M059J (cell line): Measurements from ENCODE around the gene PAPOLG. TPM values are rescaled to one million over a fixed set of nuclear protein-coding genes. Genes with fewer than 3 reads are reported as not detected.

Experiments used
- DNase-seq: peaks from one replicate; pipeline ENCODE4 v3.0.0-alpha.2; 2012; ENCODE audit warnings: low read depth
- total RNA-seq: library from RNA; depleted of rRNA; stranded (reverse); fragments of >200 nt; shearing (Covaris generic); gene quantifications from 2 replicates; pipeline ENCODE4 v1.2.3, GENCODE V29; 2014; rRNA removed

PAPOLG gene
- total RNA-seq = 14.5 and 15.2 TPM in 2 replicates

DNA sequence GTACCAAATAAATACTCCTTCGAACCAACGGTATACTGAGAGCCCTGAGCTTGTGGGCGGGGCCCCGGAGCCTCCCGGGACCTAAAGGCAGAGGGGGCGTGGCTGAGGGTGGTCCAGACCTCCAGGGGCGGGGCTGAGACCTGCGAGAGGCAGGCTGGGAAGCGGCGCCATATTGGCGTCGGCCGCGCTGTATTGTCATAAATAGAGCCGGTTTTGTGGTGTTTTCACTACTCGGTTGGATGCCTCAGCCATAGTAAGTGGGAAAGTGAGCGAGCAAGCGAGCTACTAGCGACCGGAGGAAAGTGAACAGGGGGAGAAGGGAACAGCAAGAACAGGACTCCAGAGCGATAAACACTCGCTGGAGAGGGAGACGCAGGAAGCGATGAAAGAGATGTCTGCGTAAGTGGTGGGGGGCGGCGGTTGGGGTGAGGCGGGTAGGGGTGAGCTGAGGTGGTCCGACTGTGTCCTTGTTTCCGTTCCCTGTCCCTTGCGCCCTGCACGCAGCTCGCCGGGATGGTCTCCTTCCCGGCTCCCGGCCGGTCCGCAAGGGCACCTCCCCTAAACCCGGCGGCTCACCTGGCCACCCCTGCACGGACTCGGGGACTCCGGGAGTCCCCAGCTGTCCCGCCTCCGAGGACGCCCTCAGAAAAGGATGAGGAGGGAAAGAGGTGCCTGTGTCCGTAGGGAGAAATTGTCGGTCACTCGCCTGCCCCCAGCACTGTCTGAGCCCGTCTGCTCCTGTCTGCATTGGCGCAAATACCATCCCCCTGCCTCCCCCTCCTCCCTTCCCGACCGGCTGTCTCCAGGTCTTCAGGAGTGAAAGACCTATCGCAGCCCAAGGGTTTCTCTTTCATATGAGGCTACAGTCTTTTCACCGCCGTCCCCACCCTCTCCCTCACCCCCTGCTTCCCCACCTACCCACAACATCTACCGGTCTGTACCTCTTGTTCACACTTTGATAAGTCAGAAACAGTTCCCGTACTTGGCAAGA lies at the start of gene PAPOLG:
Gene PAPOLG (plus strand): TSS at position 172 of the 991 bp plus-strand sequence. CDS start 211 bp downstream, at position 383.
- DNase-seq = peak; percentile 91

DNA sequence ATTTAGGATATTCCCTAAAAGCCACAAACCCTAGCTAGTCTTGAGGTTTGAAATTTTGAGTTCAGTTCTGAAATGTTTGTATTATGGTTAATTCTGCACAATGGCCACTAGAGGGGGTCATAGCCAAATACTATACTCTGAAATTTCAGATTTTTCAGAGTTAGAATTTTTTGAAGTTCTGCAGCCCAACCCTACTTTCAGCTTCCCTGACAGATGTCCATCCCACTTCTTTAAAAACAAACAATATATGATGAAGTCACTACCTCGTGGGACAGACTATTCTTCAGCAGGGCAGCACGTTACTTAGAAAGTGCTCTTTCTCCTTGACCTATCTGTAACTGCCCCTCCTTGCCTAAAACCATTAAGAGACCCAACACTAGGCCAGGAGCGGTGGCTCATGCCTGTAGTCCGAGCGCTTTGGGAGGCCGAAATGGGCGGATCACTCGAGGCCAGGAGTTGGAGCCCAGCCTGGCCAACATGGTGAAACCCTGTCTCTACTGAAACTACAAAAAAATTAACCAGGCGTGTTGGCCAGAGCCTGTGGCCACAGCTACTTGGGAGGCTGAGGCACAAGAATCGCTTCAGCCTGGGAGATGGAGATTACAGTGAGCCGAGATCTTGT lies 48.2 kb upstream of the PAPOLG start:
- DNase-seq = peak; percentile 54

DNA sequence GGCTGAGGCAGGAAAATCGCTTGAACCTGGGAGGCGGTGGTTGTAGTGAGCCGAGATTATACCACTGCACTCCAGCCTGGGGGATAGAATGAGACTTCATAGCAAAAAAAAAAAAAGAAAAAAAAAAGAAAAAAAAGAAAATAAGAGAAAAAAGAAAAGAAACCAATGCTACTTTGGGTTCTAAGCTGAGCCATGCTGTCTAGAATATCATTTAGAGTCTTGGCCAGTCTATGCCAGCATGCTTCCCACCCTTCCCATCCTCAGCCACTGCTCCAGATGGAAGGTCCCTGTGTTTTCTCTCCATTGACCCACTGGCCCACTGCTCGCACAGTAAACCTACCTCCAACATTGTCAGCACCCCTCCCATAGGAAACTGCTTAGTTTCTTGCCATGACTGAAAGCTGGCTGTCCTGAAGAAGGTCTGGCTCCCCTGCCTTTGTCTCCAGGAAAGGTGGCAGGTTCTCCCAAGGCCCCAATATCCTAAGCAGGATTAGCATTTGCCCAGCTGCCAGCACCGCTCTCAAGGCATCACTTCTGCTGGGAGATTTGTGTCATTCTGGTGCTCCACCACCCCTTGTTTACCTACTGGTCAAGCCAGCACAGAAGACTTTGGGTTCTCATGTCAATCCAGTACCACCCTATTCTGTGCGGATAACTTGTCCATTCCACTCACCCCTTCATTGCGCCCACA lies 47.3 kb upstream of the PAPOLG start:
- DNase-seq = no peak

DNA sequence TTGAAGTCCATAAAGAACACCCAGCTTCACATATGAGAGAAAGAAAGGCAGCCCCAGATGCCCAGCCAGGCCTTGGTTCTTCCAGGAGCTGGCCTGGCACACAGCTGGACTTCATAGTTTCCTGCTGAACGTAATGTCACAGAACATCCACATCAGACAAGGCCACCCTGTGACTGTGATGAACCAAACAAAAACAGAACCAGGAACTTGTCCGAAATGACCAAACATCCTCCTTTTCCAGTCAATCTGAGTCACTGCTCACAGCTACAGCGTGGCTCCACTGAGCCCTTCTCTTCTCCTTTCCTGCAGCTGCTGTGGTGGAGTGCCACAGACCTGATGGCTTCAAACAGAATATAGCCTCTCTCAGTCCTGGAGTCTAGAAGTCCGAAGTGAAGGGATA lies 45.4 kb upstream of the PAPOLG start:
- DNase-seq = peak; percentile 15

DNA sequence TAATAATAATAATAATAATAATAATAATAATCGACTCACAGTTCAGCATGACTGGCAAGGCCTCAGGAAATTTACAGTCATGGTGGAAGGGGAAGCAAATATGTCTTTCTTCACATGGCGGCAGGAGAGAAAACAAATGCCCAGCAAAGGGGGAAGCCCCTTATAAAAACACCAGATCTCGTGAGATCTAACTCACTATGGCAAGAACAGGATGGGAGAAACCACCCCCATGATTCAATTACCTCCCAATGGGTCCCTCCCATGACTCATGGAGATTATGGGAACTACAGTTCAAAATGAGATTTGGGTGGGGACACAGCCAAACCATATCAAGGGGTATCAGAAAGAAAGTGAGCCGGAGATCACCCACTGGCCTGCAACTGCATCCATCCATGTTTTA lies 40.5 kb upstream of the PAPOLG start:
- no peak for DNase-seq

DNA sequence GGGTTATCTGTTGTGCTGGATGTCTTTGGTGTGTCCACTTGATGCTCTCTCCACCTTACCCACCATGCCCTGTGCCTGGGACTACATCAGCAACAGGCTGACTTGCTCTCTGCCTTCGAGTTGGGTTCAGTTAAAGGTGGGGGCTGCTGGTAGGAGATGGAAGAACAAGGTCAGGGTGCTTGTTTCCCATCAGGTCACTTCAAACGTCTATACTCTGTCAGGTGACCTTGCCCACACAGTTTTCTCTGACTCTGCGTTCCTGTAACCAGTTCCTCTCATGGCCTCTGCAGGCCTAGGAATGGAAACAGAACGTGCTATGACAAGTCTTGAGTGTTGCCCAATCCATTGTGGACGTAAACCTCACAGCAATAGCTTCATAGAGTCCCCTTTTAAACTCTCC lies 38.4 kb upstream of the PAPOLG start:
- DNase-seq = no peak

DNA sequence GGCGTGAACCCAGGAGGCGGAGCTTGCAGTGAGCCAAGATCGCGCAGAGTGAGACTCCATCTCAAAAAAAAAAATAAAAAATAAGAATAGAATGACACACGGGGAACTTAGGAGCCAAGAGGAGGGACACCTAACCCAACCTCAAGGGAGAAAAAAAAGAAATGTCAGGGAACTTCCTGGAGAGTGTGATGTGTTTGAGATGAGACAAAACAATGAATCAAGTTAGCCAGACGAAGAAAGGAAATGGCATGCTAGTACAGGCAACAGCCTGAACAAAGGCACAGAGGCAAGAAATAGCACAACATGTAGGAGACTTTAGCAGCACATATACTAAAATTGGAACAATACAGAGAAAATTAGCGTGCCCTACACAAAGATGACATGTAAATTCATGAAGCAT lies 36.7 kb upstream of the PAPOLG start:
- no peak for DNase-seq

DNA sequence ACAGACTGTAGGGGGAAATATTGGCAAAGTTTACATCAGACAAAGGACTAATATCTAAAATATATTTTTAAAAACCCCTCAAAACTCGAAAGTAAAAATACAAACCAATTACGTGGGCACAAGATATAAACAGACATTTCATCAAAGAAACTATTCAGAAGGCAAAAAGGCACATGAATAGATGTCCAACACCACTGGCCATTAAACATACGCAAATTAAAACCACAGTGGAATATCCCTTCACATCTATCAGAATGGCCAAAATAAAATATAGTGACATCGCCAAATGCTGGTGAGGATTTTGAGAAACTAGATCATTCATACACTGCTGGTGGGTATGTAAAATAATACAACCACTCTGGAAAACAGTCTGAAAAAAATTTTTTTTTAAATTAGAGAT lies 30.6 kb upstream of the PAPOLG start:
- DNase-seq = no peak

DNA sequence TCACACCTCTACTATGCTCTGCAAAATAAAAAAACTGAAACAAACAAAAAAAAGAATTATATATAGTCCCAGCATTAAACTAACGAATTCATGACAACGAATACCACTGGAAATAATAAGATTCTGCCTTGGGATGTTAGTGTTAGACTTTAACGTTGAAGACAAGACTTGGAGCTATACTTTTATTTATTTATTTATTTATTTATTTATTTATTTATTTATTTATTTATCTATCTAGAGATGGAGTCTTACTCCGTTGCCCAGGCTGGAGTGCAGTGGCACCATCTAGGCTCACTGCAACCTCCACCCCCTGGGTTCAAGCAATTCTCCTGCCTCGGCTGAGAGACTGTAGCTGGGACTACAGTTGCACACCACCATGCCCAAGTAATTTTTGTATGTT lies 27.2 kb upstream of the PAPOLG start:
- DNase-seq = no peak

DNA sequence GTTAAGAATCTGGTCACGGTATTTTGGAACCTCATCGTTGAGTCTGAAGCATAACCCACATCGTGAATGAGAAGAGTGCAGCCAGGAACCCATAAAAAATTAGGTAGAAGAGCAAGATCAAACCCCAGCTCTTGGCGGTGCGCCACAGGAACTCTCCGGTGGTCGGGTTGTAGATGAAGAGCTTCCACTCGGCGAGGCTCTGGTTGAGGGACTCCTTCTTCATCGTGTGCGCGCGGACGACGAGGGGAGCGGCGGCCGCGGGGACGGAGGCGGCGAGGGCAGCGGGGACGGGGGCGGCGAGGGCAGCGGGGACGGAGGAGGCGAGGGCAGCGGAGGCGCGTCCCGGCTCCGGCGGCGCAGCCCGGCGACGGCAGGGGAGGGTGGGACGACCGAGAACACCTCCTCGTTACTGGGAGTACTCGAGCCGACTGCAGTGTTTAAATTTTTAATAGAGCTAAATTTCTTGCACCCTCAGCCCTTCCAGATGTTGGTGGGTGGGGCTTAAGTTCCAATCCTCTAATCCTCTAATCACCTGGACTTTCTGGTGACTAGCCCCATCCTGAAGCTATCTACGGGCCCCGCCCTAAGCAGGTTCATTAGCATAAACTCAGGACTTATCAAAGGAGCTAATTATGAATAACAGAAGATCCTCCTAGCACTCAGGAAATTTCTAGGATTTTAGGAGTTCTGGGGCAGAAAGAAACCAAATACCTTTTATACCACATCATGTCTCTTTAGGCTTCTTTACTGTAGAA lies 20.4 kb upstream of the PAPOLG start:
- no peak for DNase-seq

DNA sequence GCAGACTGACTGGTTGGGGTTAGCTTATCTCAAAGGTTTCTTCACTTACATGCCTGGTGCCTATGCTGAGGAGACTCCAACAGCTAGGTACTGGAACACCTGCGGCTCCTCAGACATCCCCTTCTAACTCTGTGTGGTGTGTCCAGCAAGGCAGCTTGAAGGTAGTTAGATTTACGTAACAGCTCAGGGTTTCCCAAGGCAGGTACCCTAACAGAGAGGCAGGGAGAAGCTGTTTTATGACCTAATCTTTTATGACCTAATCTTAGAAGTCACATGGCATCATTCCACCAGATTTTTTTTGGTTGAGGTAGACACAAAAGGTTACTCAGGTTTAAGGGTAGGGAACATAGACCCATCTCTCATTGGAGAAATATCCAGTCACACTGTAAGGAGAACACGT lies 17.4 kb upstream of the PAPOLG start:
- DNase-seq = no peak

DNA sequence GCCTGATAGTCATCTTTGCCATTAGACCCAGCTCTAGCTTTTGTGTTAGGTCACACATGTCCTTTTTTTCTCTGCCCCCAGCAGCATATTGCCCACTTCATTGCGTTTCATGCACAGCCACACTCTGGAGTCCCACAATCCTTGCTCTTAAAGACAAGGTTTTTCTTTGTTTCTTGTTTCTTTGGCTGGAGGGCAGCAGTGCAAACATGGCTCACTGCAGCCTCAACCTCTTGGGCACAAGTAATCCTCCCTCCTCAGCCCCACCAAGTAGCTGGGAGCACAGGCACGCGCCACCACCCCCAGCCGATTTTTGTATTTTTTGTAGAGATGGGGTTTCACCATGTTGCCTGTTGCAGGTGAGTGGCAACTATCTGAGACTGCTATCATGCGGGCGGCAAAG lies 16.9 kb upstream of the PAPOLG start:
- no peak for DNase-seq

DNA sequence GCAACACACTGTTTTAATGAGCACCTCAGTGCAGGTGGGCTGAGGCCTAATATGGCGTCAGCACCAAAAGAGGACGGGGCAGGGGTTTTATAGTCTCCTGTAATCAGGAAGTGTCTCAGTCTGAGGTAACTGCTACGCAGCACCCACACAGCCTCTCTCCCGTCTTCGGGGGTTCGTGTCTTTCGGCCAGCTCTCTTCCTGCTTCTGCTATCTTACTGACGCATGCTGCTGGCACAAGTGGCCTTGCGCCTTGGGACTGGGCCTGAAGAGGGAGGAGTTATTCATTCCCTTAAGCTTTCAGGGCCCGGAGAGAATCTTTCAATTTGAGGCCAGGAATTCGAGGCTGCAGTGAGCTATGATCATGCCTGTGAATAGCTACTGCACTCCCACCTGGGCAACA lies 14.5 kb upstream of the PAPOLG start:
- DNase-seq = no peak

DNA sequence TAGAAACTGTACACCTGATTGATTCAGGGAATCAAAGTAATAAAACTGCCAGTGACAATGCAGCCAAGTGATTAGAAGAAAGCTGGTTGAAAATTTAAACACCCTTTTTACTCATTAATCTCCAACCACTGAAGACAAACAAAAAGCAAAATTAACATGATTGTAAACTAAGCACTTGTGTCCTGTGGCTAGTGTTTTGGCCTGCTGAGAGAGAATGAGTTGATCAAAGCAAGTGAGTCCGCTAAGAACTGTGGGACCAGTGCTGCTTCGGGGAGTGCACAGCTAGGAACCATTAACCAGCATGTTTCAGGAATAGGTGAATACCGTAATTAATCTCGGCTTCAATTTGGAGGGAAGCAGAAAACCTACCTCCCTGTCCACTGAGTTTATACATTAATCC lies 13.6 kb upstream of the PAPOLG start:
- no peak for DNase-seq

DNA sequence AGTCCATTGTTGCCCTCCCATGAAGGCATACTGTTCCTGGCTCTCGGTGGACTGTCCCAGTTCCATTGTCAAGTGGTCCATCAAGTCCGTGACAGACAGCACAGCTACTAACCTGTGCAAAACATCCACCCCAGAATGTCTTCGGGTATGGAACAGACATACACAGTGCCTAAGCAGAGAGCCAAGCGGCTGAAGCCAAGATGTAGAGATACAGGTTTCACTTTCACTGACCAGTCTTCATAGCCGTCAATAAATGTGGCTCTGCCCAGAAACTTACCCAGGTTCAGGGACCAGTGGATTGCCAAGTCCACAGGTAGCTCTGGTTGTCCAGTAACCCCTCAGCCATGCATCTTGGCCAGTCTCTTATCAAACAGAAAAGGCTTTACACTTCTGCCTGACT lies 10.7 kb upstream of the PAPOLG start:
- no peak for DNase-seq

DNA sequence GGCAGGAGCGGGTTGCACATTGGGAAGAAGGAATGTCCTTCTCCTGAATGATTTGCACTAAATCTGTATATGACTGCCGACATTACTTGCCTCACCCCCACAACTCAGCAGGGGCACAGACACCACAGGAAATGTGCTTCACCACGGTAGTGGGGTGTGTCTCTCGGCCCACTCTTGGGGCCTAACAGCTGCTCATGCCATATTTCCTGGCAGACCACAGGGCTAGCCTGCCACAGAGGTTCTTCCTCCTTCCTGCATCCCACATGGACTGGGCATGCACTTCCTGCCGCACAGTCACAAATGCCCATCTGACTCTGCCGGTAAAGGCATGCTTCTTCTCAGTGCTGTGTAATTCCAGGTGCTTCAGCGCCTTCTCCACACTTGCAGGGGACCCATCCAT lies 10.3 kb upstream of the PAPOLG start:
- DNase-seq = no peak

DNA sequence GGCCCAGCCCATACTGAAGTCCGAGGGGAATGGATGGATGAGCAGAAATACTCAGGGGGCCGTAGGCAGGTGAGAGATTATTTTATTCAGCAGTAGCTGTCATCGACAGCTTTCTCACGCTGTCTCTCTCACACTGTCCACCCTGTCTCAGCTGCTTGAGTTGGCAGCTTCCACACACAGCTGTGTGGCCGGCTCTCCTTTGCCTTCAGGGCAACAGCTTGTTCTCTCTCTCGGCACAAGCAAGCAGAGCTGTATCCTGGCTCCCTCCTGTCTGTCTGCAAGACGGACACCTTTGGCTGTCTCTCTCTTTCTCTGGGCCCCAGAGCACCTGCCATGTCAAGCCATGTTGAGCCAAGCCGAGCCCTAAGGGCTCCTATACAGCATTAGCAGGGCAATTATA lies 9.8 kb upstream of the PAPOLG start:
- no peak for DNase-seq

DNA sequence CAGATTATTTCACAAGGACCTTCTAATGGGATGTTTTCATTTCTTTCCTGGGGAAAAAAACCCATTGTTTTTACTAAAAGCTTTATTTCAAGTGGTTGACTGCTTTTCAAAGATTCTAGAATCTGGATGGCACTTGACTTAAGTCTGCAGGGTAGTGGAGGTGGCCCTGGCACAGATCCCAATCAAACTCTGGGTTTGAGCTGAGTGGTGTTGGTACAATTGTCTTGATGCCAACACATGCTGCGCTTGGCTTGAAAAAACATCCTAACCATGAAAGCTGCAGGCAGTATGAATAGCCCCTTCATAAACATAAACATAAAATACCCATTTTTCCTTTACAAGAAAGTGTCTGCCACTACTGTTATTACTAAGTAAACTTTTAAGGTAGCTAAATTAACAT lies 3.6 kb downstream of the PAPOLG start:
- DNase-seq = no peak

DNA sequence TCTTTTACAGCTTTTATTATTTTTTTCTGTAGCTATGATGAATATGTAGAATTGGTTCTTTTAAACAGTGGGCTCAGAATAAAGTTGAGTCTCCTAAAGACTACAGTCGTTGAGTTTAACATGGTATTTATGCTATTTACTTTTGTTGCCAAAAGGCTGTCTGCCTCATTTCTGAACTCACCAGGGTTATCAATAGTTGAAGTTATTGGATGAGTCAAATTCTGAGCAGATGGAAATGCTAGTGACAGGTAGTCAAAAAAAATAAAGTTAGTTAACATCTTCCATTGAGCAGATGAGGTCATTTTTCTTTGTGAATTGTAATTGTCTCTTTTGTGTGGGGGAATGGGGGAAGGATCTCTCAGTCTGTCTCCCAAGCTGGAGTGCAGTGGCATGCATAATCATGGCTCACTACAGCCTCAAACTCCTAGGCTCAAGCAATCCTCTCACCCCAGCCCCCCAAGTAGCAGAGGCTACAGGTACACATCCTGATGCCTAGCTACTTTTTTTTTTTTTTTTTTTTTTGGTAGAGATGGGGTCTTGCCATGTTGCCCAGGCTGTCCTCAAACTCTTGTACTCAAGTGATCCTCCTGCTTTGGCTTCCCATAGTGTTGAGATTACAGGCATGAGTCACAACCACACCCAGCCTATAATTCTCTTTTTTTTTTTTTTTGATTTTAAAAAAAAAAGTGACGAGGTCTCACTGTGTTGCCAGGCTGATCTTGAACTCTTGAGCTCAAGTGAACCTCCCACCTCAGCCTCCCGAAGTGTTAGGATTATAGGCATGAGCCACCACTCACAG lies 8.9 kb downstream of the PAPOLG start:
- peak; percentile 31 for DNase-seq

DNA sequence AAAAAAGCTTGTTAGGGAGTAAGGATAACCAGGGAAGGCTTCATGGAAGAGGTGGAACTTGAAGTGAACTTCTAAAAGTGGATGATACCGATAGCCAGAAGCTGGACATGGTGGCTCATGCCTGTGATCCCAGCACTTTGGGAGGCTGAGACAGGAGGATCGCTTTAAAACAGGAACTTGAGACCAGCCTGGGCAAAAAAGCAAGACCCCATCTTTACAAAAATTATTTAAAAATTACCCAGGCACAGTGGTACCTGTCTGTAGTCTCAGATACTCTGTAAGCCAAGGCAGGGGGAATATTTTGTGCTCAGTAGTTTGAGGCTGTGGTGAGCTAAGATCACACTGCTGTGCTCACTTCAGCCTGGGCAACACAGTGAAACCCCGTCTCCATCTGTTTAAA lies 10.2 kb downstream of the PAPOLG start:
- no peak for DNase-seq

DNA sequence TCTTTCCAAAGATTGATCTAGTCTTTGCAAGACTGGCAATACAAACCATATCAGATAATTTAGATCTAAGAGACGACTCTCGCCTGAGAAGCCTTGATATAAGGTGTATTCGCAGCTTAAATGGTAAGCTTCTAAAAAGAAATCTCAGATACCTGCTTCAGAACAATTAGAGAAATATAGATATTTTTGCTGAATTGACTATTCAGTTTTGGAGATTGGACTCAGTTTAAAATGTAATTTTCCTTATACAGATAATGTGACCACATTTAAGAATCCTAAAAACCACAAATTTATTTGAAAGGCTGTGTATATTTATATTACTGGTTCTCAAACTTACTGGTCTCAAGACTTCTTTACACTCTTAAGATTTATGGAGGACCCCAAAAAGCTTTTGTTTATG lies 15.4 kb downstream of the PAPOLG start:
- no peak for DNase-seq
